ENCODE data around the gene KIRREL1. TPM values are rescaled to one million over a fixed set of nuclear protein-coding genes. Genes with fewer than 3 reads are reported as not detected.

KIRREL1 gene
- total RNA-seq, 1 donor from 2014 or later: 23.5 TPM

GRCh38 chr1:158039380-158039779, 45.9 kb downstream of the KIRREL1 start:
- no peak overlapping the region for H3K27ac ChIP-seq (ENCODE audit: low read depth, low read length)
- H3K4me3 ChIP-seq (ENCODE audit: low read length in 3 of 3): no peak overlapping the region
- H3K9me3 ChIP-seq (ENCODE audit: control insufficient read depth in 3 of 3, low read length in 3 of 3): no peaks in the 10 kb centered on the region
- peaks cover 0 to 3% (median 0%) of the 10 kb centered on the region in 3 donors for H3K27me3 ChIP-seq (ENCODE audit: control insufficient read depth in 3 of 3, insufficient read depth in 3 of 3, low read length in 3 of 3)
- peaks cover 6 to 17% (median 11%) of the 10 kb centered on the region in 3 donors for H3K4me1 ChIP-seq (ENCODE audit: control insufficient read depth in 3 of 3, insufficient read depth in 3 of 3, low read length in 3 of 3)
- H3K36me3 ChIP-seq (ENCODE audit: control insufficient read depth in 3 of 3, insufficient read depth in 3 of 3, low read length in 3 of 3): no peaks in the 10 kb centered on the region
- H3K9ac ChIP-seq (ENCODE audit: low read depth in 1 of 3, low read length in 3 of 3): no peak overlapping the region

- peaks cover 10 to 20% (median 17%) of the 10 kb centered on the region in 3 donors for H3K4me1 ChIP-seq (ENCODE audit: control insufficient read depth in 3 of 3, insufficient read depth in 3 of 3, low read length in 3 of 3)
- H3K27ac ChIP-seq (ENCODE audit: low read depth, low read length): no peak overlapping the region
- no peaks in the 10 kb centered on the region for H3K9me3 ChIP-seq (ENCODE audit: control insufficient read depth in 3 of 3, low read length in 3 of 3)
- H3K4me3 ChIP-seq (ENCODE audit: low read length in 3 of 3): no peak overlapping the region
- H3K9ac ChIP-seq (ENCODE audit: low read depth in 1 of 3, low read length in 3 of 3): no peak overlapping the region
- no peaks in the 10 kb centered on the region for H3K36me3 ChIP-seq (ENCODE audit: control insufficient read depth in 3 of 3, insufficient read depth in 3 of 3, low read length in 3 of 3)
- peaks cover 0 to 3% (median 0%) of the 10 kb centered on the region in 3 donors for H3K27me3 ChIP-seq (ENCODE audit: control insufficient read depth in 3 of 3, insufficient read depth in 3 of 3, low read length in 3 of 3)
Observed at GRCh38 chr1:158040323-158040722, 46.9 kb downstream of the KIRREL1 start.

- Histone ChIP-seq H3K36me3 (ENCODE audit: control insufficient read depth in 3 of 3, insufficient read depth in 3 of 3, low read length in 3 of 3) (no peaks in the 10 kb centered on the region), H3K4me1 (ENCODE audit: control insufficient read depth in 3 of 3, insufficient read depth in 3 of 3, low read length in 3 of 3) (peaks cover 7 to 12% (median 8%) of the 10 kb centered on the region in 3 donors), H3K9me3 (ENCODE audit: control insufficient read depth in 3 of 3, low read length in 3 of 3) (no peaks in the 10 kb centered on the region), H3K27ac (ENCODE audit: low read depth, low read length) (no peak overlapping the region), H3K4me3 (ENCODE audit: low read length in 3 of 3) (no peak overlapping the region), H3K27me3 (ENCODE audit: control insufficient read depth in 3 of 3, insufficient read depth in 3 of 3, low read length in 3 of 3) (peaks cover 0 to 3% (median 0%) of the 10 kb centered on the region in 3 donors), H3K9ac (ENCODE audit: low read depth in 1 of 3, low read length in 3 of 3) (no peak overlapping the region)
Observed at GRCh38 chr1:158043232-158043631, 49.8 kb downstream of the KIRREL1 start.

GRCh38 chr1:158045639-158046038, 52.2 kb downstream of the KIRREL1 start:
- Histone ChIP-seq H3K27ac (ENCODE audit: low read depth, low read length) (no peak overlapping the region), H3K9ac (ENCODE audit: low read depth in 1 of 3, low read length in 3 of 3) (no peak overlapping the region), H3K36me3 (ENCODE audit: control insufficient read depth in 3 of 3, insufficient read depth in 3 of 3, low read length in 3 of 3) (no peaks in the 10 kb centered on the region), H3K4me1 (ENCODE audit: control insufficient read depth in 3 of 3, insufficient read depth in 3 of 3, low read length in 3 of 3) (peaks cover 6 to 10% (median 8%) of the 10 kb centered on the region in 3 donors), H3K9me3 (ENCODE audit: control insufficient read depth in 3 of 3, low read length in 3 of 3) (no peaks in the 10 kb centered on the region), H3K4me3 (ENCODE audit: low read length in 3 of 3) (no peak overlapping the region), H3K27me3 (ENCODE audit: control insufficient read depth in 3 of 3, insufficient read depth in 3 of 3, low read length in 3 of 3) (peaks cover 0 to 3% (median 0%) of the 10 kb centered on the region in 3 donors)

GRCh38 chr1:158046715-158047510, 53.5 kb downstream of the KIRREL1 start:
- no peak overlapping the region for H3K4me3 ChIP-seq (ENCODE audit: low read length in 3 of 3)
- no peaks in the 10 kb centered on the region for H3K9me3 ChIP-seq (ENCODE audit: control insufficient read depth in 3 of 3, low read length in 3 of 3)
- no peaks in the 10 kb centered on the region for H3K36me3 ChIP-seq (ENCODE audit: control insufficient read depth in 3 of 3, insufficient read depth in 3 of 3, low read length in 3 of 3)
- H3K9ac ChIP-seq (ENCODE audit: low read depth in 1 of 3, low read length in 3 of 3): no peak overlapping the region
- peaks cover 0 to 3% (median 0%) of the 10 kb centered on the region in 3 donors for H3K27me3 ChIP-seq (ENCODE audit: control insufficient read depth in 3 of 3, insufficient read depth in 3 of 3, low read length in 3 of 3)
- H3K27ac ChIP-seq (ENCODE audit: low read depth, low read length): no peak overlapping the region
- H3K4me1 ChIP-seq (ENCODE audit: control insufficient read depth in 3 of 3, insufficient read depth in 3 of 3, low read length in 3 of 3): peaks cover 6 to 10% (median 8%) of the 10 kb centered on the region in 3 donors

- peaks cover 0 to 3% (median 0%) of the 10 kb centered on the region in 3 donors for H3K27me3 ChIP-seq (ENCODE audit: control insufficient read depth in 3 of 3, insufficient read depth in 3 of 3, low read length in 3 of 3)
- H3K27ac ChIP-seq (ENCODE audit: low read depth, low read length): no peak overlapping the region
- H3K4me1 ChIP-seq (ENCODE audit: control insufficient read depth in 3 of 3, insufficient read depth in 3 of 3, low read length in 3 of 3): peaks cover 6 to 8% (median 8%) of the 10 kb centered on the region in 3 donors
- H3K9ac ChIP-seq (ENCODE audit: low read depth in 1 of 3, low read length in 3 of 3): no peak overlapping the region
- H3K4me3 ChIP-seq (ENCODE audit: low read length in 3 of 3): no peak overlapping the region
- no peaks in the 10 kb centered on the region for H3K9me3 ChIP-seq (ENCODE audit: control insufficient read depth in 3 of 3, low read length in 3 of 3)
- H3K36me3 ChIP-seq (ENCODE audit: control insufficient read depth in 3 of 3, insufficient read depth in 3 of 3, low read length in 3 of 3): no peaks in the 10 kb centered on the region
Observed at GRCh38 chr1:158048371-158049067, 55.1 kb downstream of the KIRREL1 start.

GRCh38 chr1:158049853-158050252, 56.4 kb downstream of the KIRREL1 start:
- no peak overlapping the region for H3K4me3 ChIP-seq (ENCODE audit: low read length in 3 of 3)
- H3K27ac ChIP-seq (ENCODE audit: low read depth, low read length): no peak overlapping the region
- H3K27me3 ChIP-seq (ENCODE audit: control insufficient read depth in 3 of 3, insufficient read depth in 3 of 3, low read length in 3 of 3): no peaks in the 10 kb centered on the region
- no peak overlapping the region for H3K9ac ChIP-seq (ENCODE audit: low read depth in 1 of 3, low read length in 3 of 3)
- H3K4me1 ChIP-seq (ENCODE audit: control insufficient read depth in 3 of 3, insufficient read depth in 3 of 3, low read length in 3 of 3): peaks cover 5 to 8% (median 7%) of the 10 kb centered on the region in 3 donors
- H3K9me3 ChIP-seq (ENCODE audit: control insufficient read depth in 3 of 3, low read length in 3 of 3): no peaks in the 10 kb centered on the region
- no peaks in the 10 kb centered on the region for H3K36me3 ChIP-seq (ENCODE audit: control insufficient read depth in 3 of 3, insufficient read depth in 3 of 3, low read length in 3 of 3)

GRCh38 chr1:158053276-158053675, 59.8 kb downstream of the KIRREL1 start:
- H3K9ac ChIP-seq (ENCODE audit: low read depth in 1 of 3, low read length in 3 of 3): no peak overlapping the region
- H3K27me3 ChIP-seq (ENCODE audit: control insufficient read depth in 3 of 3, insufficient read depth in 3 of 3, low read length in 3 of 3): no peaks in the 10 kb centered on the region
- no peaks in the 10 kb centered on the region for H3K9me3 ChIP-seq (ENCODE audit: control insufficient read depth in 3 of 3, low read length in 3 of 3)
- no peak overlapping the region for H3K27ac ChIP-seq (ENCODE audit: low read depth, low read length)
- no peaks in the 10 kb centered on the region for H3K36me3 ChIP-seq (ENCODE audit: control insufficient read depth in 3 of 3, insufficient read depth in 3 of 3, low read length in 3 of 3)
- peaks cover 3 to 4% (median 4%) of the 10 kb centered on the region in 3 donors for H3K4me1 ChIP-seq (ENCODE audit: control insufficient read depth in 3 of 3, insufficient read depth in 3 of 3, low read length in 3 of 3)
- H3K4me3 ChIP-seq (ENCODE audit: low read length in 3 of 3): no peak overlapping the region

GRCh38 chr1:158054721-158055120, 61.3 kb downstream of the KIRREL1 start:
- H3K9me3 ChIP-seq (ENCODE audit: control insufficient read depth in 3 of 3, low read length in 3 of 3): no peaks in the 10 kb centered on the region
- no peak overlapping the region for H3K27ac ChIP-seq (ENCODE audit: low read depth, low read length)
- no peaks in the 10 kb centered on the region for H3K36me3 ChIP-seq (ENCODE audit: control insufficient read depth in 3 of 3, insufficient read depth in 3 of 3, low read length in 3 of 3)
- no peaks in the 10 kb centered on the region for H3K27me3 ChIP-seq (ENCODE audit: control insufficient read depth in 3 of 3, insufficient read depth in 3 of 3, low read length in 3 of 3)
- no peak overlapping the region for H3K4me3 ChIP-seq (ENCODE audit: low read length in 3 of 3)
- no peak overlapping the region for H3K9ac ChIP-seq (ENCODE audit: low read depth in 1 of 3, low read length in 3 of 3)
- peaks cover 3 to 5% (median 4%) of the 10 kb centered on the region in 3 donors for H3K4me1 ChIP-seq (ENCODE audit: control insufficient read depth in 3 of 3, insufficient read depth in 3 of 3, low read length in 3 of 3)

- H3K4me1 ChIP-seq (ENCODE audit: control insufficient read depth in 3 of 3, insufficient read depth in 3 of 3, low read length in 3 of 3): peaks cover 3 to 7% (median 4%) of the 10 kb centered on the region in 3 donors
Observed at GRCh38 chr1:158055854-158056253, 62.4 kb downstream of the KIRREL1 start.

More at GRCh38 chr1:158055854-158056253, 62.4 kb downstream of the KIRREL1 start:
- Histone ChIP-seq H3K36me3 (ENCODE audit: control insufficient read depth in 3 of 3, insufficient read depth in 3 of 3, low read length in 3 of 3) (no peaks in the 10 kb centered on the region), H3K9ac (ENCODE audit: low read depth in 1 of 3, low read length in 3 of 3) (no peak overlapping the region), H3K4me3 (ENCODE audit: low read length in 3 of 3) (no peak overlapping the region), H3K27me3 (ENCODE audit: control insufficient read depth in 3 of 3, insufficient read depth in 3 of 3, low read length in 3 of 3) (no peaks in the 10 kb centered on the region), H3K9me3 (ENCODE audit: control insufficient read depth in 3 of 3, low read length in 3 of 3) (no peaks in the 10 kb centered on the region), H3K27ac (ENCODE audit: low read depth, low read length) (no peak overlapping the region)

All from skeletal muscle tissue (tissue), 4 donors.